K562 (cell line): Measurements from ENCODE around the gene MED29. TPM values are rescaled to one million over a fixed set of nuclear protein-coding genes. Genes with fewer than 3 reads are reported as not detected.
A peak's percentile ranks its signal among the peaks of the same experiment; 100 is the strongest.

ENCODE experiments used
- ASH1L ChIP-seq: fragments of 450-650 bp; IDR thresholded peaks from 2 replicates; pipeline ENCODE4 v1.6.1; 2018; ENCODE audit warnings: borderline replicate concordance, mild to moderate bottlenecking, low read depth; ENCODE audit not compliant: partially characterized antibody
- E2F8 ChIP-seq: fragments of 450-650 bp; IDR thresholded peaks from 2 replicates; pipeline ENCODE4 v1.7.1; 2018; ENCODE audit warnings: mild to moderate bottlenecking, low read depth; ENCODE audit not compliant: partially characterized antibody
- ELF1 ChIP-seq: fragments of 200-800 bp; sonication (Bioruptor generic); IDR thresholded peaks from 2 replicates; pipeline ENCODE4 v1.6.1; 2016; ENCODE audit warnings: missing genetic modification characterization, missing compliant biosample characterization
- EP400 ChIP-seq: fragments of 450-650 bp; IDR thresholded peaks from 2 replicates; pipeline ENCODE4 v1.6.1; 2017; ENCODE audit warnings: antibody characterized with exemption, mild to moderate bottlenecking, moderate library complexity
- MAFF ChIP-seq: IDR thresholded peaks from 2 replicates; pipeline ENCODE4 v1.6.1; 2012; ENCODE audit warnings: low read length, improper control_type of control experiment
- MAX ChIP-seq: sonication (generic); formaldehyde crosslinking; IDR thresholded peaks from 2 replicates; pipeline ENCODE4 v1.9.0; 2022; ENCODE audit warnings: mild to moderate bottlenecking, missing genetic modification reagents
- MEF2A ChIP-seq: IDR thresholded peaks from 2 replicates; pipeline ENCODE4 v1.6.1; 2011; ENCODE audit warnings: low read depth, mild to moderate bottlenecking, low read length, moderate library complexity; ENCODE audit not compliant: control insufficient read depth
- RBBP5 ChIP-seq: fragments of 200-600 bp; sonication (generic); IDR thresholded peaks from 2 replicates; pipeline ENCODE4 v1.6.1; 2012; ENCODE audit warnings: borderline replicate concordance, mild to moderate bottlenecking, low read length, control low read depth, inconsistent platforms; ENCODE audit not compliant: insufficient read depth, poor library complexity, severe bottlenecking
- RERE ChIP-seq: sonication (generic); formaldehyde crosslinking; IDR thresholded peaks from 2 replicates; pipeline ENCODE4 v1.8.0; 2023; ENCODE audit warnings: missing genetic modification reagents, mild to moderate bottlenecking, borderline replicate concordance
- TCF7 ChIP-seq: sonication (generic); IDR thresholded peaks from 2 replicates; pipeline ENCODE4 v1.6.1; 2016; ENCODE audit warnings: antibody characterized with exemption, borderline replicate concordance
- THRA ChIP-seq: fragments of 450-650 bp; IDR thresholded peaks from 2 replicates; pipeline ENCODE4 v1.6.1; 2017; ENCODE audit warnings: mild to moderate bottlenecking, moderate library complexity
- polyA plus RNA-seq, 8 experiments: library from polyadenylated mRNA; depleted of rRNA in 4 of 8; stranded (reverse) in 5 of 8; unstranded in 3 of 8; fragments of >200 nt; fragmentation: Nextera tagmentation in 2 of 8; fragmentation: Illumina TruSeq in 1 of 8; extraction: Ambion mirVana in 2 of 8; extraction: Trizol in 1 of 8; gene quantifications; 2 replicates each; pipeline versions ENCODE4 v1.2.1 to v1.2.3, GENCODE V29; 2011 to 2014; ENCODE audit warnings: inconsistent platforms in 1 of 8, missing spikeins in 1 of 8
- total RNA-seq, 7 experiments: library from RNA; depleted of rRNA in 6 of 7; stranded (reverse); fragments of >200 nt in 6 of 7; fragmentation: Illumina TruSeq in 2 of 7; extraction: Trizol in 2 of 7; gene quantifications; 2 replicates each; pipeline versions ENCODE4 v1.2.1 to v1.2.3, GENCODE V29; 2011 to 2021; ENCODE audit warnings: low replicate concordance in 1 of 7

Gene MED29
- total and polyA plus RNA-seq, 9 of the 15 experiments (the other 6 are each of a cell fraction or from before 2014, with no cell fraction given) = 1.8 to 22.6 (median 12.4) TPM

- TF ChIP-seq ELF1 (tag) (peak; percentile 86; the same call in 1 of the 2 replicates), THRA (no peak), RERE (CRISPR knock-in tag) (no peak), RBBP5 (peak; percentile 65), ASH1L (no peak), EP400 (peak; percentile 72), MAFF (no peak), TCF7 (peak; percentile 82; the same call in 1 of the 2 replicates), E2F8 (peak; percentile 47), MAX (CRISPR knock-in tag) (peak; percentile 94), MEF2A (peak; percentile 91)
Measured at GRCh38 chr19:39402346-39403300, 11.4 kb downstream of the MED29 start (continued).
